HepG2 (cell line): ENCODE data around the gene NYNRIN. TPM values are rescaled to one million over a fixed set of nuclear protein-coding genes. Genes with fewer than 3 reads are reported as not detected.

Source experiments
- ARHGAP35 ChIP-seq: sonication (generic); formaldehyde crosslinking; IDR thresholded peaks from 2 replicates; pipeline ENCODE4 v1.9.0; 2022; ENCODE audit warnings: mild to moderate bottlenecking, inconsistent platforms, moderate library complexity, missing genetic modification reagents, borderline replicate concordance
- EP300 ChIP-seq, 3 experiments: sonication (generic) in 1 of 3; formaldehyde crosslinking in 1 of 3; IDR thresholded peaks; 2 replicates each; pipeline versions ENCODE4 v1.5.1 to v1.6.1; 2011 to 2020; ENCODE audit warnings: low read depth in 2 of 3, low read length in 2 of 3, borderline replicate concordance in 1 of 3, improper control_type of control experiment in 1 of 3, mild to moderate bottlenecking in 1 of 3, missing genetic modification reagents in 1 of 3, moderate library complexity in 1 of 3
- FOXK2 ChIP-seq: fragments of 450-650 bp; IDR thresholded peaks from 2 replicates; pipeline ENCODE4 v1.6.1; 2016
- HES4 ChIP-seq: sonication (generic); formaldehyde crosslinking; IDR thresholded peaks from 2 replicates; pipeline ENCODE4 v1.9.0; 2021; ENCODE audit warnings: mild to moderate bottlenecking, missing genetic modification reagents, borderline replicate concordance
- HIVEP1 ChIP-seq: sonication (generic); formaldehyde crosslinking; IDR thresholded peaks from 2 replicates; pipeline ENCODE4 v1.4.0; 2020; ENCODE audit warnings: mild to moderate bottlenecking, missing genetic modification reagents
- MLLT10 ChIP-seq: sonication (generic); formaldehyde crosslinking; IDR thresholded peaks from 2 replicates; pipeline ENCODE4 v1.4.0; 2020; ENCODE audit warnings: missing genetic modification reagents
- PLSCR1 ChIP-seq: sonication (generic); formaldehyde crosslinking; IDR thresholded peaks from 2 replicates; pipeline ENCODE4 v1.5.0; 2020; ENCODE audit warnings: missing genetic modification reagents, mild to moderate bottlenecking, borderline replicate concordance
- RBM22 ChIP-seq: fragments of 200-400 bp; formaldehyde crosslinking; optimal IDR thresholded peaks from 2 replicates; pipeline ENCODE3; 2017; ENCODE audit warnings: mild to moderate bottlenecking, low read length, moderate library complexity
- SMC3 ChIP-seq: IDR thresholded peaks from 2 replicates; pipeline ENCODE4 v1.6.1; 2011; ENCODE audit warnings: low read length, improper control_type of control experiment
- TFAP4 ChIP-seq: sonication (generic); IDR thresholded peaks from 2 replicates; pipeline ENCODE4 v1.6.1; 2016; ENCODE audit warnings: low read depth, borderline replicate concordance
- TGIF2 ChIP-seq: IDR thresholded peaks from 2 replicates; pipeline ENCODE4 v1.6.1; 2016; ENCODE audit warnings: control low read depth, missing compliant biosample characterization
- ZNF10 ChIP-seq: sonication (generic); formaldehyde crosslinking; IDR thresholded peaks from 2 replicates; pipeline ENCODE4 v1.4.0; 2020; ENCODE audit warnings: mild to moderate bottlenecking, low read depth, missing genetic modification reagents, borderline replicate concordance
- ZNF343 ChIP-seq: sonication (generic); formaldehyde crosslinking; IDR thresholded peaks from 2 replicates; pipeline ENCODE4 v1.4.0; 2020; ENCODE audit warnings: mild to moderate bottlenecking, missing genetic modification reagents
- ZNF484 ChIP-seq: sonication (generic); formaldehyde crosslinking; IDR thresholded peaks from 2 replicates; pipeline ENCODE4 v1.5.1; 2020; ENCODE audit warnings: mild to moderate bottlenecking, low read depth, missing genetic modification reagents, borderline replicate concordance
- ZNF614 ChIP-seq: IDR thresholded peaks from 2 replicates; pipeline ENCODE4 v1.6.1; 2018; ENCODE audit warnings: missing biosample characterization, missing genetic modification reagents, inconsistent platforms, borderline replicate concordance
- ZSCAN20 ChIP-seq: sonication (generic); formaldehyde crosslinking; IDR thresholded peaks from 2 replicates; pipeline ENCODE4 v1.4.0; 2020; ENCODE audit warnings: missing genetic modification reagents, mild to moderate bottlenecking, borderline replicate concordance
- polyA plus RNA-seq, 8 experiments: library from polyadenylated mRNA; depleted of rRNA in 3 of 8; stranded (reverse) in 7 of 8; unstranded in 1 of 8; fragments of >200 nt; fragmentation: Illumina TruSeq in 4 of 8; extraction: Trizol in 4 of 8; gene quantifications; 2 replicates each; pipeline versions ENCODE4 v1.2.1 to v1.2.3, GENCODE V29; 2011 to 2016; ENCODE audit warnings: low read depth in 4 of 8, missing spikeins in 1 of 8, mixed read lengths in 1 of 8; ENCODE audit not compliant: insufficient read depth in 1 of 8
- total RNA-seq, 5 experiments: library from RNA; depleted of rRNA; stranded (reverse); fragments of >200 nt; fragmentation: Illumina TruSeq; extraction: Trizol; gene quantifications; 2 replicates each; pipeline ENCODE4 v1.2.3, GENCODE V29; 2016; ENCODE audit warnings: low read depth in 1 of 5
- TF ChIP-seq, protein P1 (sequence below): sonication (generic); formaldehyde crosslinking; IDR thresholded peaks from 2 replicates; pipeline ENCODE4 v1.5.0; 2020; ENCODE audit warnings: mild to moderate bottlenecking, missing genetic modification reagents, borderline replicate concordance
- TF ChIP-seq, protein P2 (sequence below): sonication (generic); formaldehyde crosslinking; IDR thresholded peaks from 2 replicates; pipeline ENCODE4 v1.5.1; 2020; ENCODE audit warnings: missing genetic modification reagents, mild to moderate bottlenecking, borderline replicate concordance

The NYNRIN gene
- total and polyA plus RNA-seq, 2 of the 13 experiments (the other 11 are each of a cell fraction or from before 2014, with no cell fraction given): 0.63 to 1.1 TPM

GRCh38 chr14:24365600-24366412 lies 33.0 kb upstream of the NYNRIN start (continued):
- TF ChIP-seq ZNF343 (CRISPR knock-in tag) (no peak), TGIF2 (CRISPR knock-in tag) (peak; percentile 53; the same call in 1 of the 2 replicates), HIVEP1 (CRISPR knock-in tag) (peak; percentile 82; the same call in 1 of the 2 replicates), EP300 (IDR thresholded peaks at IDR 0.05; ENCODE audit: low read depth in 2 of 2, low read length in 2 of 2) (no peak), EP300 (CRISPR knock-in tag; IDR thresholded peaks at IDR 0.05; ENCODE audit: borderline replicate concordance) (no peak), ZNF10 (no peak), ARHGAP35 (CRISPR knock-in tag) (peak; percentile 68; the same call in 1 of the 2 replicates), MLLT10 (no peak), SMC3 (peak; percentile 94), FOXK2 (no peak), ZNF484 (CRISPR knock-in tag) (0 out of 2 replicates have a peak, but pooled peaks have one; percentile 33), PLSCR1 (CRISPR knock-in tag) (no peak), ZNF614 (peak; percentile 89; the same call in 1 of the 2 replicates), ZSCAN20 (CRISPR knock-in tag) (peak; percentile 88; the same call in 1 of the 2 replicates), TFAP4 (peak; percentile 46; the same call in 1 of the 2 replicates), RBM22 (no peak), HES4 (CRISPR knock-in tag) (no peak; the same call in 1 of the 2 replicates)
- TF ChIP-seq, protein P1, sequence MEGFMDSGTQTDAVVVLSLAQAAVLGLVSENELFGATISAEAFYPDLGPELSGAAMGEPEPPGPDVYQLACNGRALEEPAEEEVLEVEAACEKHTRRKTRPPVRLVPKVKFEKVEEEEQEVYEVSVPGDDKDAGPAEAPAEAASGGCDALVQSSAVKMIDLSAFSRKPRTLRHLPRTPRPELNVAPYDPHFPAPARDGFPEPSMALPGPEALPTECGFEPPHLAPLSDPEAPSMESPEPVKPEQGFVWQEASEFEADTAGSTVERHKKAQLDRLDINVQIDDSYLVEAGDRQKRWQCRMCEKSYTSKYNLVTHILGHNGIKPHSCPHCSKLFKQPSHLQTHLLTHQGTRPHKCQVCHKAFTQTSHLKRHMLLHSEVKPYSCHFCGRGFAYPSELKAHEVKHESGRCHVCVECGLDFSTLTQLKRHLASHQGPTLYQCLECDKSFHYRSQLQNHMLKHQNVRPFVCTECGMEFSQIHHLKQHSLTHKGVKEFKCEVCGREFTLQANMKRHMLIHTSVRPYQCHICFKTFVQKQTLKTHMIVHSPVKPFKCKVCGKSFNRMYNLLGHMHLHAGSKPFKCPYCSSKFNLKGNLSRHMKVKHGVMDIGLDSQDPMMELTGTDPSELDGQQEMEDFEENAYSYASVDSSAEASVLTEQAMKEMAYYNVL (CRISPR knock-in tag): peak; percentile 59
- TF ChIP-seq, protein P2, sequence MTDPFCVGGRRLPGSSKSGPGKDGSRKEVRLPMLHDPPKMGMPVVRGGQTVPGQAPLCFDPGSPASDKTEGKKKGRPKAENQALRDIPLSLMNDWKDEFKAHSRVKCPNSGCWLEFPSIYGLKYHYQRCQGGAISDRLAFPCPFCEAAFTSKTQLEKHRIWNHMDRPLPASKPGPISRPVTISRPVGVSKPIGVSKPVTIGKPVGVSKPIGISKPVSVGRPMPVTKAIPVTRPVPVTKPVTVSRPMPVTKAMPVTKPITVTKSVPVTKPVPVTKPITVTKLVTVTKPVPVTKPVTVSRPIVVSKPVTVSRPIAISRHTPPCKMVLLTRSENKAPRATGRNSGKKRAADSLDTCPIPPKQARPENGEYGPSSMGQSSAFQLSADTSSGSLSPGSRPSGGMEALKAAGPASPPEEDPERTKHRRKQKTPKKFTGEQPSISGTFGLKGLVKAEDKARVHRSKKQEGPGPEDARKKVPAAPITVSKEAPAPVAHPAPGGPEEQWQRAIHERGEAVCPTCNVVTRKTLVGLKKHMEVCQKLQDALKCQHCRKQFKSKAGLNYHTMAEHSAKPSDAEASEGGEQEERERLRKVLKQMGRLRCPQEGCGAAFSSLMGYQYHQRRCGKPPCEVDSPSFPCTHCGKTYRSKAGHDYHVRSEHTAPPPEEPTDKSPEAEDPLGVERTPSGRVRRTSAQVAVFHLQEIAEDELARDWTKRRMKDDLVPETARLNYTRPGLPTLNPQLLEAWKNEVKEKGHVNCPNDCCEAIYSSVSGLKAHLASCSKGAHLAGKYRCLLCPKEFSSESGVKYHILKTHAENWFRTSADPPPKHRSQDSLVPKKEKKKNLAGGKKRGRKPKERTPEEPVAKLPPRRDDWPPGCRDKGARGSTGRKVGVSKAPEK (CRISPR knock-in tag): peak; percentile 96; the same call in 1 of the 2 replicates
